GM12875 (cell line): Measurements from ENCODE around the gene PKIB.

Source experiments
- H3K4me3 ChIP-seq: one replicate; pipeline ENCODE4 v1.5.1; 2011; ENCODE audit warnings: low read depth, low read length, control low read depth
- TF ChIP-seq, protein P1 (sequence below): IDR thresholded peaks from 2 replicates; pipeline ENCODE4 v1.5.1; 2011; ENCODE audit warnings: low read depth, mild to moderate bottlenecking, control low read depth, inconsistent platforms, low read length, moderate library complexity, borderline replicate concordance; ENCODE audit not compliant: insufficient read depth

The PKIB gene

GRCh38 chr6:122701666-122702065, 91.5 kb downstream of the PKIB start:
- TF ChIP-seq, protein P1, sequence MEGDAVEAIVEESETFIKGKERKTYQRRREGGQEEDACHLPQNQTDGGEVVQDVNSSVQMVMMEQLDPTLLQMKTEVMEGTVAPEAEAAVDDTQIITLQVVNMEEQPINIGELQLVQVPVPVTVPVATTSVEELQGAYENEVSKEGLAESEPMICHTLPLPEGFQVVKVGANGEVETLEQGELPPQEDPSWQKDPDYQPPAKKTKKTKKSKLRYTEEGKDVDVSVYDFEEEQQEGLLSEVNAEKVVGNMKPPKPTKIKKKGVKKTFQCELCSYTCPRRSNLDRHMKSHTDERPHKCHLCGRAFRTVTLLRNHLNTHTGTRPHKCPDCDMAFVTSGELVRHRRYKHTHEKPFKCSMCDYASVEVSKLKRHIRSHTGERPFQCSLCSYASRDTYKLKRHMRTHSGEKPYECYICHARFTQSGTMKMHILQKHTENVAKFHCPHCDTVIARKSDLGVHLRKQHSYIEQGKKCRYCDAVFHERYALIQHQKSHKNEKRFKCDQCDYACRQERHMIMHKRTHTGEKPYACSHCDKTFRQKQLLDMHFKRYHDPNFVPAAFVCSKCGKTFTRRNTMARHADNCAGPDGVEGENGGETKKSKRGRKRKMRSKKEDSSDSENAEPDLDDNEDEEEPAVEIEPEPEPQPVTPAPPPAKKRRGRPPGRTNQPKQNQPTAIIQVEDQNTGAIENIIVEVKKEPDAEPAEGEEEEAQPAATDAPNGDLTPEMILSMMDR, result no peak
- H3K4me3 ChIP-seq, result no peak overlapping the region

DNA sequence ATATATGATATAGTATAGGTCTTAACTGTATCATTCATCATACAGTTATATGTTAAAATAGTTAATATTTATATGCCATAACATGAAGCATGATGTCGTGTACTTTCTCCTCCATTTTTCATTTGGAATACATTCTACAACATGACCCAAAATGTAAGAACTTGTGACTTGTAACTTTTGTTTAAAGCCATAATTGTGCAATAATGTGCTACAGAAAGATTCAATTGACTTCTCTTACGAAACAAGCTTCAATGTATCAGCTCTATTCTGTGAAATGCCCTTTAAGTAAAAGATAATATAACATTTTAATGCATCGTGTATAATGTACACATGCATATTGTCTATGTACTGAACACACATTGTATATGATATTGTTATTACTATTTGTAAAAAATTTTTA, 92.6 kb downstream of the PKIB start:
- TF ChIP-seq, protein P1, result no peak
- H3K4me3 ChIP-seq, result no peak overlapping the region

DNA sequence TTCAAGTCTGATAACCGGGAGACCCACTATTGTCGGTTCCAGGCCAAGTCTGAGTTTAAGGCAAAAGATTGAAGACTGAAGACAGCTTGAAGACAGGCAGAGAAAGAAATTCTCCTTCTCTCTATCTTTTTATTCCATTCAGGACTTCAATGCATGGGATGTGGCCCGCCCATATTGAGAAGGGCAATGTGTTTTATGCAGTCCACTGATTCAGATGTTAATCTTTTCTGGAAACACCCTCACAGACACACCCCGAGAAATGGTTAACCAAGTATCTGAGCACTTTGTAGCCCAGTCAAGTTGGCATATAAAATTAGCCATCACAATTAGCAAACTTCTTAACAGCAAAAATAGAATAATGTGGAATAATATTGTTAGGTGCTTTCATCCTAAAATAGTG, 93.9 kb downstream of the PKIB start:
- TF ChIP-seq, protein P1, result no peak
- H3K4me3 ChIP-seq, result no peak overlapping the region

GRCh38 chr6:122709922-122710512, 99.8 kb downstream of the PKIB start:
- TF ChIP-seq, protein P1, result no peak
- no peak overlapping the region for H3K4me3 ChIP-seq

DNA sequence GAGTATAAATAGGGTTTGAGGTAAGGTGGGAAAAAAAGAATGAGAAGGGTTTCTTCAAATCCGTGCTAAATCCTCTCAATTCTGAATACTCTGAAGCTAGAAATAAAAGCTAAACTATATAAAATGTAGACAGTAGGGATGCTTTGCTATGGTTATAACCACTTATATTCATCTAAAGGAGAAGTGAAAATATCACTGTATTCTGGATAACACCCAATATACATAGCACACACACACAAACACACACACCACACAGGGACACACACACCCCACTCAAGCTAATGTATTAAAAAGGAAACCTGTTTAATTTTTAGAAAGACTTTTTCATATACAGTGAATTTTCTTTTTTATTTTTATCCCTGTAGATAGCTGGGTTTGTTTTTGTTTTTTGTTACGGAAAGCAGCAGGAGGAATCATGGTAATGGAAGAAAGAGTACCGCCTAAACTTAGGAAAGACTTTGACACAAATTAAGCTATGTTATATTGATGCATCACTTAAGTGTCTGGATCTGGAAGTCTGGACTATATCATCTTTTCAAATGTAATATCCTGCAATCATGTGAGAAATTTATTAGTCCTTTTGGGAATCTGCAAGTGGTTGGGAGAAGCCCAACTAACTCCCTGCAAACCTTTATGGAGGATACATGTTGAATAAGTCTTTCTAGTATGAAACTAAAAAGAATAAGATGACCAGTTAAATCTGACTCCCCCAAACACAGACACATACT, 100.9 kb downstream of the PKIB start:
- TF ChIP-seq, protein P1, result no peak
- no peak overlapping the region for H3K4me3 ChIP-seq

- no peak overlapping the region for H3K4me3 ChIP-seq
- TF ChIP-seq, protein P1, result no peak
Observed at GRCh38 chr6:122712093-122712447, 101.9 kb downstream of the PKIB start.

GRCh38 chr6:122712448-122713137, 102.4 kb downstream of the PKIB start:
- no peak overlapping the region for H3K4me3 ChIP-seq
- TF ChIP-seq, protein P1, result no peak
